ENCODE data around the gene SLC22A17. TPM values are rescaled to one million over a fixed set of nuclear protein-coding genes. Genes with fewer than 3 reads are reported as not detected.

SLC22A17 gene
- total and polyA plus RNA-seq, 2 of the 8 experiments (the other 6 are each of a cell fraction or from before 2014, with no cell fraction given): 43.0 to 49.0 TPM

DNA sequence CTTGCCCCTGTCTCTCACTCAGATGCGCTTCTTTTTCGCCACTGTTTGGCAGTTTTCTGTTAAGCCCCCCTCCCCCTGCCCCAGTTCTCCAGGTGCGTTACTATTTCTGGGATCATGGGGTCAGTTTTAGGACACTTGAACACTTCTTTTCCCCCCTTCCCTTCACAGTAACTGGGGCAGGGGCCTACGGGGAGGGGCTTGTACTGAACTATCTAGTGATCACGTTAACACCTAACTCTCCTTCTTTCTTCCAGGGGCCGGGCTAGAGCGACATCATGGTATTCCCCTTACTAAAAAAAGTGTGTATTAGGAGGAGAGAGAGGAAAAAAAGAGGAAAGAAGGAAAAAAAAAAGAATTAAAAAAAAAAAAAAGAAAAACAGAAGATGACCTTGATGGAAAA lies 27.7 kb downstream of the SLC22A17 start:
- no peak overlapping the region for H3K56ac ChIP-seq (replicated peaks; ENCODE audit: insufficient read length, low read depth, low read length)
- no peak overlapping the region for H2BK20ac ChIP-seq (ENCODE audit: low read length)
- CTCF ChIA-PET (ENCODE audit: partially characterized antibody): interaction anchor here (0.7 to 3.7 kb wide), 4 partner anchors 21 to 184 kb away, joined by 3 to 27 read pairs (median 3); no protein-coding TSS in a partner anchor
- no peak overlapping the region for H3K4me2 ChIP-seq (ENCODE audit: insufficient read depth in 1 of 2, low read depth in 2 of 2, low read length in 2 of 2)
- H3K79me1 ChIP-seq (ENCODE audit: low read depth, low read length): peaks cover 10% of the 10 kb centered on the region; the same call in 1 of the 2 replicates
- H4K91ac ChIP-seq (replicated peaks; ENCODE audit: insufficient read length, low read length): no peak overlapping the region
- H3K18ac ChIP-seq (ENCODE audit: extremely low read depth, low read length): no peak overlapping the region
- no peak overlapping the region for H3K14ac ChIP-seq (ENCODE audit: insufficient read length)
- peaks cover 9 to 35% (median 24%) of the 10 kb centered on the region in 4 experiments; a peak in 7 of 8 replicates for H3K36me3 ChIP-seq (ENCODE audit: control insufficient read depth in 2 of 4, insufficient read depth in 4 of 4, low read length in 3 of 4)
- no peak overlapping the region for H3K4me3 ChIP-seq (ENCODE audit: extremely low read depth in 1 of 4, insufficient read depth in 2 of 4, low read depth in 3 of 4, low read length in 4 of 4)
- H2AK5ac ChIP-seq (ENCODE audit: low read depth, low read length): no peak overlapping the region
- POLR2A ChIA-PET (ENCODE audit: partially characterized antibody): interaction anchor here (0.9 to 4.0 kb wide), 2 partner anchors 21 to 22 kb away, joined by 3 to 21 read pairs; partner anchors contain the start of gene PPP1R3E
- H4K8ac ChIP-seq (ENCODE audit: extremely low read depth, insufficient read depth, low read length): no peak overlapping the region
- no peak overlapping the region for H2AFZ ChIP-seq (ENCODE audit: low read length)
- H4K5ac ChIP-seq (ENCODE audit: insufficient read length, low read depth, low read length): no peak overlapping the region
- H2BK12ac ChIP-seq (ENCODE audit: low read depth, low read length): no peak overlapping the region
- no peak overlapping the region for H2BK5ac ChIP-seq (ENCODE audit: low read depth, low read length)
- no peak overlapping the region for H3K23ac ChIP-seq (ENCODE audit: insufficient read length)
- H2BK15ac ChIP-seq (ENCODE audit: low read length): no peak overlapping the region
- peak in 1 of 2 experiments; percentile 24 for DNase-seq (ENCODE audit: low read depth in 1 of 2, low spot score in 2 of 2)
- peaks cover 0 to 6% (median 2%) of the 10 kb centered on the region in 4 experiments; a peak in 6 of 7 replicates for H3K4me1 ChIP-seq (replicated peaks in 1 of 4; ENCODE audit: control insufficient read depth in 3 of 4, insufficient read depth in 4 of 4, low read length in 3 of 4)
- H3K27me3 ChIP-seq (replicated peaks in 1 of 4; ENCODE audit: control insufficient read depth in 3 of 4, extremely low read depth in 1 of 4, insufficient read depth in 3 of 4, low read length in 3 of 4): no peaks in the 10 kb centered on the region
- H3K27ac ChIP-seq (ENCODE audit: low read depth, low read length): no peak overlapping the region
- no peaks in the 10 kb centered on the region for H4K20me1 ChIP-seq (replicated peaks in 1 of 2; ENCODE audit: control insufficient read depth in 1 of 2, insufficient read depth in 2 of 2, low read length in 2 of 2)
- no peaks in the 10 kb centered on the region for H3K9me3 ChIP-seq (ENCODE audit: insufficient read depth in 2 of 2, low read depth in 1 of 2, low read length in 1 of 2)
- no peak overlapping the region for H2BK120ac ChIP-seq (replicated peaks; ENCODE audit: low read depth, low read length)
- peaks cover 11 to 17% of the 10 kb centered on the region in 2 experiments for H3K79me2 ChIP-seq (ENCODE audit: control insufficient read depth in 1 of 2, insufficient read depth in 2 of 2, low read length in 2 of 2)
- H3K4ac ChIP-seq (replicated peaks; ENCODE audit: insufficient read length, low read depth, low read length): no peak overlapping the region
- no peak for FAIRE-seq
- peaks cover 10% of the 10 kb centered on the region for H3K23me2 ChIP-seq (ENCODE audit: low read depth, low read length)
- WGBS, 2 experiments (ENCODE audit: extremely low coverage in 1 of 2, insufficient coverage in 1 of 2, insufficient read length in 1 of 2, insufficient replicate concordance in 2 of 2, low coverage in 1 of 2, low lambda C conversion rate in 2 of 2, missing lambda C conversion rate in 1 of 2): 97% methylated on average over 5 of the region's 7 CpGs; no CpG with 5 or more reads in 1 of the 2 experiments
- no peak overlapping the region for H3K9ac ChIP-seq (replicated peaks in 1 of 4; ENCODE audit: extremely low read depth in 1 of 4, low read depth in 3 of 4, low read length in 3 of 4)
- no peak for TF ChIP-seq TAF7 (optimal IDR thresholded peaks at IDR 0.05; ENCODE audit: borderline replicate concordance, low read depth, low read length)
- TF ChIP-seq RNF2 (IDR thresholded peaks at IDR 0.05; ENCODE audit: borderline replicate concordance, low read depth, low read length, missing control alignments, poor library complexity, severe bottlenecking): no peak

Measured in H1 (cell line).